ENCODE results near the gene GALNTL6. TPM values are rescaled to one million over a fixed set of nuclear protein-coding genes. Genes with fewer than 3 reads are reported as not detected.

Gene GALNTL6
- total RNA-seq, 4 donors from 2014 or later: not detected

DNA sequence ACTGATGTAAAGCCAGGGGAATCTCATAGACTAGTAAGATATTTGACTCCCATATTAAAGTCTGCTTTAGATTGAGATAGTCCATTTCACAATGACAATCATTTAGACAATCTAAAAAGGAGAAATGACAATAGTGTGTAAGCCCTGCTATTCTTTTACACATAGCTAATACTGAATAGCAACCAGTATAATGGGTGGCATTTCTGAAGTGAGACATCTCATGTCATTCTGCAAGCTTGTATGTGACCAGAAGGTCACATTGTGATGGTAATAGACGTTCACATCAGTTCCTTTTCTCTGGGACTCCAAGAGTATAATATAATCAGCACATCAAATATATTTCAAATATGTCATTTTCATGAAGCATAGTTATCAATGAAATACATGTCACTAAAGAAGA, 440.2 kb downstream of the GALNTL6 start:
- no peak for TF ChIP-seq CTCF (IDR thresholded peaks at IDR 0.05; ENCODE audit: low read depth)

GRCh38 chr4:172256820-172257219, 443.6 kb downstream of the GALNTL6 start:
- no peak for TF ChIP-seq CTCF (IDR thresholded peaks at IDR 0.05; ENCODE audit: low read depth)

GRCh38 chr4:172270397-172270796, 457.2 kb downstream of the GALNTL6 start:
- no peak for TF ChIP-seq CTCF (IDR thresholded peaks at IDR 0.05; ENCODE audit: low read depth)

- no peak for TF ChIP-seq CTCF (IDR thresholded peaks at IDR 0.05; ENCODE audit: low read depth)
These were observed 473.9 kb downstream of the GALNTL6 start for GRCh38 chr4:172287117-172287516.

DNA sequence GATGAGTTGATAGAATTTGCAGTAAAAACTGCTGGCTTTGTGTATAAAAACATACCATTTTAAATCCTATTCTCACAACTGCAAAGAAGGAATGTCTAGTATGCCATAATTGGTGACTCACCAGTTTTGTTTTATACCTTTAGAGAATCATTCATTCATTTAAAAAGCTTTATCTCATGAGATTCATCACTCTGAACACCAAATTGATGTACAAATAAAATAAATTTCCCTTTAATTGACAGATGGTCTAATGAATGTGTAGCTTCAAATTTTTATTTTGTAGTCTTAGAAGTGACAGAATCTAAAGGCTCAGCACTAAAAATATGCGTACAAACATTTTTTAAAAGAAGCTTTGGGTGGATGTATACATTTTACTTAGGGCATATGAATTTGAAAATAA, 492.5 kb downstream of the GALNTL6 start:
- no peak for TF ChIP-seq CTCF (IDR thresholded peaks at IDR 0.05; ENCODE audit: low read depth)

- TF ChIP-seq CTCF (IDR thresholded peaks at IDR 0.05; ENCODE audit: low read depth): no peak
These were observed 494.9 kb downstream of the GALNTL6 start for GRCh38 chr4:172308078-172308477.

DNA sequence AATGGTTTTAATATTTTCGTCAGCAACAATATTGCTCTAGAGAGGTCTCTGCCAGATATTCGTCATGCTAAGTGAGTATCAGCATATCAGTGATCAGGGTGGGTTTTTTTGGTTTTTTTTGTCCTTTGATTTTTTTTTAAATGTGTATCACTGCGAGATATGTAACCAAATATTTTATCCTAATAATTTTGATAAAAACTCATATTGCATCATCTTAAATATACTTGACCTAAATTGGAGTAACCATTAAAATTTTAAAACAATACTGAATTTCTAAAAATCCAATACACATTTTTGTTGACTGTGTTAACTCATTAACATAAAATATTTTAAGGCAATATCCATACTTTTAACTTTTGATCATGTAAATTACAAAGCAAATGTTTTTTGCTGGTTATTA, 498.5 kb downstream of the GALNTL6 start:
- no peak for TF ChIP-seq CTCF (IDR thresholded peaks at IDR 0.05; ENCODE audit: low read depth)
